Adrenal gland (tissue), 5 donors: ENCODE data around the gene MTOR.

Experiments used
- POLR2A ChIP-seq, 2 donors: fragments of 450-650 bp; IDR thresholded peaks; one replicate each; pipeline ENCODE4 v1.6.1; 2017; ENCODE audit warnings: antibody characterized with exemption in 2 of 2, mild to moderate bottlenecking in 2 of 2, moderate library complexity in 1 of 2
- TF ChIP-seq, protein P1 (sequence below), 6 experiments: fragments of 450-650 bp in 4 of 6; fragments of 200-600 bp in 2 of 6; sonication (generic) in 1 of 6; IDR thresholded peaks; 1 replicate in 5 of 6; 2 replicates in 1 of 6; pipeline versions ENCODE4 v1.5.1 to v1.8.0; 2016 to 2021; ENCODE audit warnings: antibody characterized with exemption in 6 of 6, mild to moderate bottlenecking in 2 of 6, moderate library complexity in 1 of 6
- donor health status: DM: no; HTN: no; CAD: no.

DNA sequence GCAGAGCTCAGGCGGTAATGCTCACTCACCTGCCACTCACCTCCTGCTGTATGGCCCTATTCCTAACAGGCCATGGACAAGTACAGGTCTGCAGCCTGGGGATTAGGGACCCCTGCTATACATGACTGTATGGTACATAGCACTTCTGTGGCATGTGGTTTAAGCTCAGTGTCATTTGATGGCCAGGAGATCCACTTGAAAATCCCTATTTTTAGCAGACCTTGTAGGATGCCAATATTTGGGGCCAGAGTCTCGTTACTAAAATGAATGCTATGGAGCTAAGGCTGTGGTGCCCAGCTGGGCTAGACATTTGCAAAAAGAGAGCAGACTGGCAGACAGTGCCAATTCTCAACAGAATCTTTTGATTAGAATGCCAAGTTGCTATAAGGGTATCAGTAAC is 74.9 kb downstream of the MTOR start:
- TF ChIP-seq, protein P1, sequence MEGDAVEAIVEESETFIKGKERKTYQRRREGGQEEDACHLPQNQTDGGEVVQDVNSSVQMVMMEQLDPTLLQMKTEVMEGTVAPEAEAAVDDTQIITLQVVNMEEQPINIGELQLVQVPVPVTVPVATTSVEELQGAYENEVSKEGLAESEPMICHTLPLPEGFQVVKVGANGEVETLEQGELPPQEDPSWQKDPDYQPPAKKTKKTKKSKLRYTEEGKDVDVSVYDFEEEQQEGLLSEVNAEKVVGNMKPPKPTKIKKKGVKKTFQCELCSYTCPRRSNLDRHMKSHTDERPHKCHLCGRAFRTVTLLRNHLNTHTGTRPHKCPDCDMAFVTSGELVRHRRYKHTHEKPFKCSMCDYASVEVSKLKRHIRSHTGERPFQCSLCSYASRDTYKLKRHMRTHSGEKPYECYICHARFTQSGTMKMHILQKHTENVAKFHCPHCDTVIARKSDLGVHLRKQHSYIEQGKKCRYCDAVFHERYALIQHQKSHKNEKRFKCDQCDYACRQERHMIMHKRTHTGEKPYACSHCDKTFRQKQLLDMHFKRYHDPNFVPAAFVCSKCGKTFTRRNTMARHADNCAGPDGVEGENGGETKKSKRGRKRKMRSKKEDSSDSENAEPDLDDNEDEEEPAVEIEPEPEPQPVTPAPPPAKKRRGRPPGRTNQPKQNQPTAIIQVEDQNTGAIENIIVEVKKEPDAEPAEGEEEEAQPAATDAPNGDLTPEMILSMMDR (IDR thresholded peaks at IDR 0.05), result no peak
- no peak for TF ChIP-seq POLR2A (IDR thresholded peaks at IDR 0.05)
